Measurements from ENCODE around the gene KCNQ1OT1.

DNA sequence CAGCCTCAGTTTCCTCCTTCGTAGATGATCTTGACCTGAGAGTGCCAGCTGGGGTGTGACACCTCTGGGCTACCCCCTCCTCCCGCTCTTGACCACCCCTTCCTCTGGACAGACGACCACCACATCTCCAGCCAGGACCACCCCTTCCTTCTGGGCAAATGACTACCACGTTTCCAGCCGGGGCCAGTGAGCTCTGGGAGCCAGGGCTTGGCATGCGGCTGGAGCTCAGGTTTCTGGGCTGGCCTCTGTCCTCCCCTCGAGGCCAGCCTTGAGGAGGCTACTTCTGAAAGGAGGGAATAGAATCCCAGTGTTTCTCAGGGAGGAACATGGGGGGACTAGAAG is 120.9 kb downstream of the KCNQ1OT1 start:
- TF ChIP-seq, protein P1, sequence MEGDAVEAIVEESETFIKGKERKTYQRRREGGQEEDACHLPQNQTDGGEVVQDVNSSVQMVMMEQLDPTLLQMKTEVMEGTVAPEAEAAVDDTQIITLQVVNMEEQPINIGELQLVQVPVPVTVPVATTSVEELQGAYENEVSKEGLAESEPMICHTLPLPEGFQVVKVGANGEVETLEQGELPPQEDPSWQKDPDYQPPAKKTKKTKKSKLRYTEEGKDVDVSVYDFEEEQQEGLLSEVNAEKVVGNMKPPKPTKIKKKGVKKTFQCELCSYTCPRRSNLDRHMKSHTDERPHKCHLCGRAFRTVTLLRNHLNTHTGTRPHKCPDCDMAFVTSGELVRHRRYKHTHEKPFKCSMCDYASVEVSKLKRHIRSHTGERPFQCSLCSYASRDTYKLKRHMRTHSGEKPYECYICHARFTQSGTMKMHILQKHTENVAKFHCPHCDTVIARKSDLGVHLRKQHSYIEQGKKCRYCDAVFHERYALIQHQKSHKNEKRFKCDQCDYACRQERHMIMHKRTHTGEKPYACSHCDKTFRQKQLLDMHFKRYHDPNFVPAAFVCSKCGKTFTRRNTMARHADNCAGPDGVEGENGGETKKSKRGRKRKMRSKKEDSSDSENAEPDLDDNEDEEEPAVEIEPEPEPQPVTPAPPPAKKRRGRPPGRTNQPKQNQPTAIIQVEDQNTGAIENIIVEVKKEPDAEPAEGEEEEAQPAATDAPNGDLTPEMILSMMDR (IDR thresholded peaks at IDR 0.05 in 8 of 11, conservative IDR thresholded peaks at IDR 0.05 in 3 of 11) = no peak
- TF ChIP-seq POLR2AphosphoS5 (IDR thresholded peaks at IDR 0.05) (no peak), POLR2A (IDR thresholded peaks at IDR 0.05) (no peak)
